K562 (cell line): Measurements from ENCODE around the gene SLC1A7. TPM values are rescaled to one million over a fixed set of nuclear protein-coding genes. Genes with fewer than 3 reads are reported as not detected.

Experiments used
- ARID1B ChIP-seq: fragments of 450-650 bp; IDR thresholded peaks from 2 replicates; pipeline ENCODE4 v1.6.1; 2016; ENCODE audit warnings: antibody characterized with exemption, mild to moderate bottlenecking, inconsistent platforms
- ESRRB ChIP-seq: fragments of 250-450 bp; sonication (Bioruptor Pico); IDR thresholded peaks from 2 replicates; pipeline ENCODE4 v1.5.0; 2020; ENCODE audit warnings: mild to moderate bottlenecking, moderate library complexity, borderline replicate concordance
- FOXP1 ChIP-seq: sonication (generic); formaldehyde crosslinking; IDR thresholded peaks from 2 replicates; pipeline ENCODE4 v1.8.0; 2022; ENCODE audit warnings: mild to moderate bottlenecking, missing genetic modification reagents
- GTF2A2 ChIP-seq: IDR thresholded peaks from 2 replicates; pipeline ENCODE4 v1.6.1; 2016; ENCODE audit warnings: mild to moderate bottlenecking, missing genetic modification characterization, missing compliant biosample characterization
- KLF13 ChIP-seq: fragments of 450-650 bp; IDR thresholded peaks from 2 replicates; pipeline ENCODE4 v1.6.1; 2016; ENCODE audit warnings: missing genetic modification characterization, low read depth, mild to moderate bottlenecking, missing compliant biosample characterization, moderate library complexity, borderline replicate concordance
- NR1H2 ChIP-seq: sonication (generic); formaldehyde crosslinking; IDR thresholded peaks from 2 replicates; pipeline ENCODE4 v1.4.0; 2020; ENCODE audit warnings: mild to moderate bottlenecking, missing genetic modification reagents
- PHF20 ChIP-seq: fragments of 450-650 bp; IDR thresholded peaks from 2 replicates; pipeline ENCODE4 v1.6.1; 2018; ENCODE audit not compliant: partially characterized antibody
- PTTG1 ChIP-seq: fragments of 450-650 bp; IDR thresholded peaks from 2 replicates; pipeline ENCODE4 v1.6.1; 2016; ENCODE audit warnings: low read depth, mild to moderate bottlenecking, missing genetic modification characterization, missing compliant biosample characterization
- RB1 ChIP-seq: fragments of 450-650 bp; IDR thresholded peaks from 2 replicates; pipeline ENCODE4 v1.6.1; 2017; ENCODE audit warnings: low read depth, mild to moderate bottlenecking
- SMARCE1 ChIP-seq: fragments of 450-650 bp; IDR thresholded peaks from 2 replicates; pipeline ENCODE4 v1.7.1; 2016; ENCODE audit warnings: mild to moderate bottlenecking
- SRSF3 ChIP-seq: fragments of 200-400 bp; formaldehyde crosslinking; IDR thresholded peaks from 2 replicates; pipeline ENCODE4 v1.6.1; 2016; ENCODE audit warnings: mild to moderate bottlenecking, low read length, moderate library complexity; ENCODE audit not compliant: insufficient read depth
- ZBTB1 ChIP-seq: sonication (generic); formaldehyde crosslinking; IDR thresholded peaks from 2 replicates; pipeline ENCODE4 v1.8.1; 2023; ENCODE audit warnings: missing genetic modification reagents, low read depth, mild to moderate bottlenecking, borderline replicate concordance
- ZNF174 ChIP-seq: fragments of 250-450 bp; sonication (Bioruptor Pico); IDR thresholded peaks from 2 replicates; pipeline ENCODE4 v1.4.0; 2020; ENCODE audit warnings: mild to moderate bottlenecking
- polyA plus RNA-seq, 8 experiments: library from polyadenylated mRNA; depleted of rRNA in 4 of 8; stranded (reverse) in 5 of 8; unstranded in 3 of 8; fragments of >200 nt; fragmentation: Nextera tagmentation in 2 of 8; fragmentation: Illumina TruSeq in 1 of 8; extraction: Ambion mirVana in 2 of 8; extraction: Trizol in 1 of 8; gene quantifications; 2 replicates each; pipeline versions ENCODE4 v1.2.1 to v1.2.3, GENCODE V29; 2011 to 2014; ENCODE audit warnings: inconsistent platforms in 1 of 8, missing spikeins in 1 of 8
- total RNA-seq, 7 experiments: library from RNA; depleted of rRNA in 6 of 7; stranded (reverse); fragments of >200 nt in 6 of 7; fragmentation: Illumina TruSeq in 2 of 7; extraction: Trizol in 2 of 7; gene quantifications; 2 replicates each; pipeline versions ENCODE4 v1.2.1 to v1.2.3, GENCODE V29; 2011 to 2021; ENCODE audit warnings: low replicate concordance in 1 of 7
- TF ChIP-seq, protein P1 (sequence below): fragments of 450-650 bp; formaldehyde crosslinking; IDR thresholded peaks from 2 replicates; pipeline ENCODE4 v1.4.0; 2022; ENCODE audit warnings: mild to moderate bottlenecking, moderate library complexity
- TF ChIP-seq, protein P2 (sequence below): fragments of 250-450 bp; sonication (Bioruptor Pico); IDR thresholded peaks from 2 replicates; pipeline ENCODE4 v1.8.0; 2022; ENCODE audit warnings: moderate library complexity, mild to moderate bottlenecking, inconsistent platforms
- TF ChIP-seq, protein P3 (sequence below): sonication (generic); IDR thresholded peaks from 2 replicates; pipeline ENCODE4 v1.6.1; 2016
- TF ChIP-seq, protein P4 (sequence below): sonication (generic); formaldehyde crosslinking; IDR thresholded peaks from 2 replicates; pipeline ENCODE4 v1.9.0; 2022; ENCODE audit warnings: mild to moderate bottlenecking, missing genetic modification reagents
- TF ChIP-seq, protein P5 (sequence below): fragments of 200-800 bp; sonication (Bioruptor generic); IDR thresholded peaks from 2 replicates; pipeline ENCODE4 v1.6.1; 2016; ENCODE audit warnings: missing genetic modification characterization, missing compliant biosample characterization
- TF ChIP-seq, protein P6 (sequence below): sonication (generic); formaldehyde crosslinking; IDR thresholded peaks from 2 replicates; pipeline ENCODE4 v1.8.1; 2023; ENCODE audit warnings: mild to moderate bottlenecking, missing genetic modification reagents

SLC1A7 gene
- total and polyA plus RNA-seq, 9 of the 15 experiments (the other 6 are each of a cell fraction or from before 2014, with no cell fraction given) = 0.07 TPM; not detected in 8

DNA sequence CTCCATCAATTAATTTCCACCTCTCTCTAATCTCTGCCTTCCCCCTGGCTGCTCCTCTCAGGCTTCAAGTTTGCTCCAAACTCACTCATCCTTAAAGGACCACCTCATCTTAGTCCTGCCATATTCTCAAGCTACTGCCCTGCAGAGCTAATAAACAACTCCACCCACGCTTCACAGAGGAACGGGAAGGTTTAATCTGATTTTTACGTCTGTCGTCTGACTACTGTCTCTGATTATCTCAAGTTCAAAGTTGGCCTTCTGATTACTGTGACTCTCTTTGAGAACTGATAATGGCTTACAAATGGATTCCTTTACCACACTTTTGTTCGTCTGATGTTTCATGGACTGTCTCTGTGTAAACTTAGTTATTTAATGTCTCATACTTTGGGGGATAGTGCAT, 46.6 kb upstream of the SLC1A7 start (continued):
- TF ChIP-seq, protein P1, sequence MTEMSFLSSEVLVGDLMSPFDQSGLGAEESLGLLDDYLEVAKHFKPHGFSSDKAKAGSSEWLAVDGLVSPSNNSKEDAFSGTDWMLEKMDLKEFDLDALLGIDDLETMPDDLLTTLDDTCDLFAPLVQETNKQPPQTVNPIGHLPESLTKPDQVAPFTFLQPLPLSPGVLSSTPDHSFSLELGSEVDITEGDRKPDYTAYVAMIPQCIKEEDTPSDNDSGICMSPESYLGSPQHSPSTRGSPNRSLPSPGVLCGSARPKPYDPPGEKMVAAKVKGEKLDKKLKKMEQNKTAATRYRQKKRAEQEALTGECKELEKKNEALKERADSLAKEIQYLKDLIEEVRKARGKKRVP = no peak
- TF ChIP-seq ARID1B (peak; percentile 60; the same call in 1 of the 2 replicates), PTTG1 (no peak), ZBTB1 (no peak), ZNF174 (CRISPR knock-in tag) (no peak), SMARCE1 (peak; percentile 54), KLF13 (tag) (no peak), ESRRB (CRISPR knock-in tag) (no peak), SRSF3 (no peak), RB1 (no peak), GTF2A2 (tag) (no peak), PHF20 (no peak), FOXP1 (no peak), NR1H2 (no peak)
- TF ChIP-seq, protein P2, sequence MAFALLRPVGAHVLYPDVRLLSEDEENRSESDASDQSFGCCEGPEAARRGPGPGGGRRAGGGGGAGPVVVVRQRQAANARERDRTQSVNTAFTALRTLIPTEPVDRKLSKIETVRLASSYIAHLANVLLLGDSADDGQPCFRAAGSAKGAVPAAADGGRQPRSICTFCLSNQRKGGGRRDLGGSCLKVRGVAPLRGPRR (CRISPR knock-in tag) = no peak
- TF ChIP-seq, protein P3, sequence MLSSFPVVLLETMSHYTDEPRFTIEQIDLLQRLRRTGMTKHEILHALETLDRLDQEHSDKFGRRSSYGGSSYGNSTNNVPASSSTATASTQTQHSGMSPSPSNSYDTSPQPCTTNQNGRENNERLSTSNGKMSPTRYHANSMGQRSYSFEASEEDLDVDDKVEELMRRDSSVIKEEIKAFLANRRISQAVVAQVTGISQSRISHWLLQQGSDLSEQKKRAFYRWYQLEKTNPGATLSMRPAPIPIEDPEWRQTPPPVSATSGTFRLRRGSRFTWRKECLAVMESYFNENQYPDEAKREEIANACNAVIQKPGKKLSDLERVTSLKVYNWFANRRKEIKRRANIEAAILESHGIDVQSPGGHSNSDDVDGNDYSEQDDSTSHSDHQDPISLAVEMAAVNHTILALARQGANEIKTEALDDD = no peak
- TF ChIP-seq, protein P4, sequence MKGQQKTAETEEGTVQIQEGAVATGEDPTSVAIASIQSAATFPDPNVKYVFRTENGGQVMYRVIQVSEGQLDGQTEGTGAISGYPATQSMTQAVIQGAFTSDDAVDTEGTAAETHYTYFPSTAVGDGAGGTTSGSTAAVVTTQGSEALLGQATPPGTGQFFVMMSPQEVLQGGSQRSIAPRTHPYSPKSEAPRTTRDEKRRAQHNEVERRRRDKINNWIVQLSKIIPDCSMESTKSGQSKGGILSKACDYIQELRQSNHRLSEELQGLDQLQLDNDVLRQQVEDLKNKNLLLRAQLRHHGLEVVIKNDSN = no peak
- TF ChIP-seq, protein P5, sequence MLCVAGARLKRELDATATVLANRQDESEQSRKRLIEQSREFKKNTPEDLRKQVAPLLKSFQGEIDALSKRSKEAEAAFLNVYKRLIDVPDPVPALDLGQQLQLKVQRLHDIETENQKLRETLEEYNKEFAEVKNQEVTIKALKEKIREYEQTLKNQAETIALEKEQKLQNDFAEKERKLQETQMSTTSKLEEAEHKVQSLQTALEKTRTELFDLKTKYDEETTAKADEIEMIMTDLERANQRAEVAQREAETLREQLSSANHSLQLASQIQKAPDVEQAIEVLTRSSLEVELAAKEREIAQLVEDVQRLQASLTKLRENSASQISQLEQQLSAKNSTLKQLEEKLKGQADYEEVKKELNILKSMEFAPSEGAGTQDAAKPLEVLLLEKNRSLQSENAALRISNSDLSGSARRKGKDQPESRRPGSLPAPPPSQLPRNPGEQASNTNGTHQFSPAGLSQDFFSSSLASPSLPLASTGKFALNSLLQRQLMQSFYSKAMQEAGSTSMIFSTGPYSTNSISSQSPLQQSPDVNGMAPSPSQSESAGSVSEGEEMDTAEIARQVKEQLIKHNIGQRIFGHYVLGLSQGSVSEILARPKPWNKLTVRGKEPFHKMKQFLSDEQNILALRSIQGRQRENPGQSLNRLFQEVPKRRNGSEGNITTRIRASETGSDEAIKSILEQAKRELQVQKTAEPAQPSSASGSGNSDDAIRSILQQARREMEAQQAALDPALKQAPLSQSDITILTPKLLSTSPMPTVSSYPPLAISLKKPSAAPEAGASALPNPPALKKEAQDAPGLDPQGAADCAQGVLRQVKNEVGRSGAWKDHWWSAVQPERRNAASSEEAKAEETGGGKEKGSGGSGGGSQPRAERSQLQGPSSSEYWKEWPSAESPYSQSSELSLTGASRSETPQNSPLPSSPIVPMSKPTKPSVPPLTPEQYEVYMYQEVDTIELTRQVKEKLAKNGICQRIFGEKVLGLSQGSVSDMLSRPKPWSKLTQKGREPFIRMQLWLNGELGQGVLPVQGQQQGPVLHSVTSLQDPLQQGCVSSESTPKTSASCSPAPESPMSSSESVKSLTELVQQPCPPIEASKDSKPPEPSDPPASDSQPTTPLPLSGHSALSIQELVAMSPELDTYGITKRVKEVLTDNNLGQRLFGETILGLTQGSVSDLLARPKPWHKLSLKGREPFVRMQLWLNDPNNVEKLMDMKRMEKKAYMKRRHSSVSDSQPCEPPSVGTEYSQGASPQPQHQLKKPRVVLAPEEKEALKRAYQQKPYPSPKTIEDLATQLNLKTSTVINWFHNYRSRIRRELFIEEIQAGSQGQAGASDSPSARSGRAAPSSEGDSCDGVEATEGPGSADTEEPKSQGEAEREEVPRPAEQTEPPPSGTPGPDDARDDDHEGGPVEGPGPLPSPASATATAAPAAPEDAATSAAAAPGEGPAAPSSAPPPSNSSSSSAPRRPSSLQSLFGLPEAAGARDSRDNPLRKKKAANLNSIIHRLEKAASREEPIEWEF (CRISPR knock-in tag) = no peak
- TF ChIP-seq, protein P6, sequence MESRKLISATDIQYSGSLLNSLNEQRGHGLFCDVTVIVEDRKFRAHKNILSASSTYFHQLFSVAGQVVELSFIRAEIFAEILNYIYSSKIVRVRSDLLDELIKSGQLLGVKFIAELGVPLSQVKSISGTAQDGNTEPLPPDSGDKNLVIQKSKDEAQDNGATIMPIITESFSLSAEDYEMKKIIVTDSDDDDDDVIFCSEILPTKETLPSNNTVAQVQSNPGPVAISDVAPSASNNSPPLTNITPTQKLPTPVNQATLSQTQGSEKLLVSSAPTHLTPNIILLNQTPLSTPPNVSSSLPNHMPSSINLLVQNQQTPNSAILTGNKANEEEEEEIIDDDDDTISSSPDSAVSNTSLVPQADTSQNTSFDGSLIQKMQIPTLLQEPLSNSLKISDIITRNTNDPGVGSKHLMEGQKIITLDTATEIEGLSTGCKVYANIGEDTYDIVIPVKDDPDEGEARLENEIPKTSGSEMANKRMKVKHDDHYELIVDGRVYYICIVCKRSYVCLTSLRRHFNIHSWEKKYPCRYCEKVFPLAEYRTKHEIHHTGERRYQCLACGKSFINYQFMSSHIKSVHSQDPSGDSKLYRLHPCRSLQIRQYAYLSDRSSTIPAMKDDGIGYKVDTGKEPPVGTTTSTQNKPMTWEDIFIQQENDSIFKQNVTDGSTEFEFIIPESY (CRISPR knock-in tag) = no peak
